ENCODE results near the gene SPRY4.
"Not testable (repeated sequence)": the region's sequence is repeated elsewhere in the genome, so short reads cannot be mapped to it uniquely, and the experiment has no call there.

The SPRY4 gene

GRCh38 chr5:142290577-142291299 lies 34.1 kb downstream of the SPRY4 start:
- DNase-seq, result no peak

GRCh38 chr5:142289708-142290576 lies 34.9 kb downstream of the SPRY4 start:
- DNase-seq, result no peak

GRCh38 chr5:142287973-142288313 lies 36.9 kb downstream of the SPRY4 start:
- DNase-seq, result no peak

- no peak for DNase-seq
These were observed 37.5 kb downstream of the SPRY4 start for GRCh38 chr5:142287096-142287972.

GRCh38 chr5:142286111-142286510 lies 38.7 kb downstream of the SPRY4 start:
- no peak for DNase-seq

- DNase-seq, result no peak
These were observed 41.5 kb downstream of the SPRY4 start for GRCh38 chr5:142283304-142283703.

- DNase-seq, result no peak
These were observed 42.9 kb downstream of the SPRY4 start for GRCh38 chr5:142281966-142282365.

GRCh38 chr5:142281008-142281367 lies 43.8 kb downstream of the SPRY4 start:
- DNase-seq, result no peak

GRCh38 chr5:142280066-142281007 lies 44.5 kb downstream of the SPRY4 start:
- DNase-seq, result no peak

- no peak for DNase-seq
These were observed 46.2 kb downstream of the SPRY4 start for GRCh38 chr5:142278627-142279026.

- DNase-seq, result no peak
These were observed 47.0 kb downstream of the SPRY4 start for GRCh38 chr5:142277796-142278195.

GRCh38 chr5:142276517-142276916 lies 48.3 kb downstream of the SPRY4 start:
- DNase-seq, result no peak

- no peak for DNase-seq
These were observed 49.3 kb downstream of the SPRY4 start for GRCh38 chr5:142275496-142275895.

GRCh38 chr5:142272596-142272995 lies 52.2 kb downstream of the SPRY4 start:
- not testable (repeated sequence) for DNase-seq

- not testable (repeated sequence) for DNase-seq
These were observed 60.7 kb downstream of the SPRY4 start for GRCh38 chr5:142264084-142264483.

GRCh38 chr5:142263346-142263745 lies 61.5 kb downstream of the SPRY4 start:
- DNase-seq, result no peak

- DNase-seq, result no peak
These were observed 62.1 kb downstream of the SPRY4 start for GRCh38 chr5:142262683-142263082.
